Measurements from ENCODE around the gene STARD8.
"Not testable (repeated sequence)": the region's sequence is repeated elsewhere in the genome, so short reads cannot be mapped to it uniquely, and the experiment has no call there.

The STARD8 gene

GRCh38 chrX:68660746-68661145, 13.3 kb downstream of the STARD8 start:
- DNase-seq: no peak

- DNase-seq: no peak
Observed at GRCh38 chrX:68665502-68665901, 18.0 kb downstream of the STARD8 start.

DNA sequence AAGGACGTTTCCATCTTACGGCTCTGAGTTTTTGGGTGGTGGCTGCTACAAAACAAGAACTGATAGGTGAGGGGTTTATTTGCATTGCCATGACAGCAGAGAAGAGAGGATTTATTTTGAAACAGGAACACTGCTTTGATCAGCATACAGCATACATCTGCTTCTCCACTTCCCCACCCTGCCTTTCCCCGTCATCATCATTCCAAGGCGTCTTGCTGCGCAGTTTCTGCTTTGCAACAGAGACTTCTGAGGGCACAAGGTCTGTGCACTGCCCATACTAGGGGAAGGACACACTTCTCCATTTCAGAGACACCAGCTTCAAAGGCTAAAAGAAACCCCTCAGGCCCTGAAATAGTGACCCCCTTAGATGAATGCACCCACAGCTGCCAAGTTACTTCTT, 19.1 kb downstream of the STARD8 start:
- no peak for DNase-seq

DNA sequence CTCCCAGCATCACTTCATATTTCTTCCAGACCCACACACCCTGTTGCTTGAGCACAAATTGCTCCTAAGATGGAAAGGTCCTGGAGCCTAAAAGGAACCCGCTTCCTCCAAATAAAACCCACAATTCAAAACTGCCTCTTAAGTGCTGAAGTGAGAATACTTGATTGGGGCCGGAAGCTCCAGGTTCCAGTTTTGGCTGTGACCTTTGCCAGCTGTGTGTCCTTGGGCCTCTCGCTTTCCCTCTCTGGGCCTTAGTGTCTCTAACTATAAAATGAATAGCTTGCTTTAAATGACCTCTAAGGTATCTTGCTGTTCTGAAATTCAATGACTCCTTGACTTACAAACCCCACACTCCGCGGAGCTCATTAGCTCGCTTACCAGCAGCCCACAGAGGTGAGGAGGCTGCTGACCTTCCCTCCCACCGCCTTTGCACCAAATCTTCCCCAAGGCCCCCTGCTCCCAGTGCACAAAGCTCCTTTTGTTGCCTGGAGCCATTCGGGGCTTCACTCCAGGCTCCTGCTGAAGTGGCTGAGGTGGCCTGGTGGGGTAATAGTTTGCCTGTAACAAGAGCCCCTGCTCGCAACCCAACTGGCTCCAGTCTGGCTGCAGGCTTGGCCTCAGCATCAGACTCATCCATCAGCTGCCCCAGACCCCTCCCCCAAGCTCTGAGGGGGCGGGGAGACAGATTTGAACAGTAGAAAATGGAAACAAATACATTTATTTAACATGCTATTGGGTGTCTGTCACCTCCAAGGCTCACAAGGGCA, 21.8 kb downstream of the STARD8 start:
- no peak for DNase-seq

DNA sequence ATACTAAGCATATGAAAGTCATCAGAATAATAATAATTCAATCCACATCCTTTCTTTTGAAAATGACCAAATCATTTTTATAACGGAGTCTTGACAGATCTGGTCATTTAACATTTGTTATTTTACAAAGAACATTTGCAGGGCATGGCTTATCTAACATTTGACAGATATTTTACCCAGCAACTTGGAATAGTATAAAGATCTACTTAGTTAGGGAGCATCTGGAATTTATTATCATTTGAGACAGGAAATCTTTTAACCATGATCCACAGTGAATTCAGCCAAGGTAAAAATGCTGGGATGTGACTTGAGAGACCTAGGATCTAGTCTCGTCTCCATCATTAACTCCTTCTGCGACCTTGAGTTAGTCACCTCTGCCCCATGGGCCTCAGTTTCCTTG, 22.4 kb downstream of the STARD8 start:
- no peak for DNase-seq

DNA sequence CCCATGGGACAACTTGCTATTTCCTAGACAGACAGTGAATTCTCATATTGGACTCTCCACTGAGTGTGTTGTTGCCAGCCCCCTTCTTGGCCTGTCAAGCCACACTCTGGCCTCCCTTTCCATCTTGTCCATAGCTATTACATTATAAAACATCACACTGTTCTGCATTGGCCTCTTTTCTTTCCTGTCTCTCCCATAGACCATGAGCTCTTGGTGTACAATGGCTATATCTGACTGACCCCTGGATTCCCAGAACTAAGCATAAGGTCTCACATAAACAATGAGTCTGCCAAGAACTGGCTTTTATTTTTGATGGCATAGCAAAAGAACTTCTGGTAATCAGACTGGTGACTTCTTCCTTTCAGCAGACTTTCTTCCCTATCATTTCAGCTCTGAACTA, 23.8 kb downstream of the STARD8 start:
- no peak for DNase-seq

GRCh38 chrX:68672581-68673318, 25.3 kb downstream of the STARD8 start:
- DNase-seq: no peak

- DNase-seq: no peak
Observed at GRCh38 chrX:68675571-68675970, 28.1 kb downstream of the STARD8 start.

DNA sequence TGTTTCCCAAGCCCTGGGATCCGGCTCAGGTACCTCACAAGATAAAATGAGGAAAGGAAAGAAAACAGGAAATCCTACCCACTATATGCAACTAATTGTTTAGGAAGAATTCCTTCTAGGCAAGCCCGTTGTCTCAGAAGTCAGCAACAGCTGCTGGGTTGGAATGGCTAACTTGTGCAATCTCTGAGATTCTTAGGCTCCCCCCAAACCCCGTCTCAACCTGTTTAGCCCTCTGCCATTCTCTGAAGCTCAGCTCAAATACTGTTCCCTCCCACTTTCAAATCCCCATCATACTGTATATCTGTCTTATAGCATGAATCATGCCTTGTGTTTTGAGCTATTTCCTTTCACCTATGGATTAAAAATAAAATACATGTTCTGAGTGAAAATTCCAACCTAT, 28.9 kb downstream of the STARD8 start:
- no peak for DNase-seq

GRCh38 chrX:68677998-68678397, 30.5 kb downstream of the STARD8 start:
- DNase-seq: no peak

- DNase-seq: peak; percentile 67
Observed at GRCh38 chrX:68681443-68681941, 34.0 kb downstream of the STARD8 start.

- no peak for DNase-seq
Observed at GRCh38 chrX:68682790-68683189, 35.3 kb downstream of the STARD8 start.

- DNase-seq: no peak
Observed at GRCh38 chrX:68683580-68683979, 36.1 kb downstream of the STARD8 start.

- DNase-seq: peak; percentile 63
Observed at GRCh38 chrX:68684291-68684918, 36.9 kb downstream of the STARD8 start.

DNA sequence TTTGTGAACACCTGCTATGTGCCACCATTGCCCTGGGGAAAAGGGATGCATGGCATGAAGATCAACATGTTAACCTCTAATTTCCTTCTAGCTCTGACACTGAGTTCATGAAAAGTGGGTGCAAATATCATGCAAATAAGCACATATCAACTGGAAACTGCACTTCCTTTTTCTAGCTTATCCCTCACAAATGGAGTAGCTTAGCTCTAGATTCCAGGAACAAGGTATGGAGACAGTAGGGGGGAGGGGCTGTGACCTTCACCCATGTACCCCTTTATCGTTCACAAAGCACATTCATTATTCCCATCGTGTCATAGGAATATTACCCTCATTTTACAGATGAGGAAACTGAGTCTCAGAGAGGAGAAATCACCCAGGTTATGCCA, 37.4 kb downstream of the STARD8 start:
- DNase-seq: no peak

DNA sequence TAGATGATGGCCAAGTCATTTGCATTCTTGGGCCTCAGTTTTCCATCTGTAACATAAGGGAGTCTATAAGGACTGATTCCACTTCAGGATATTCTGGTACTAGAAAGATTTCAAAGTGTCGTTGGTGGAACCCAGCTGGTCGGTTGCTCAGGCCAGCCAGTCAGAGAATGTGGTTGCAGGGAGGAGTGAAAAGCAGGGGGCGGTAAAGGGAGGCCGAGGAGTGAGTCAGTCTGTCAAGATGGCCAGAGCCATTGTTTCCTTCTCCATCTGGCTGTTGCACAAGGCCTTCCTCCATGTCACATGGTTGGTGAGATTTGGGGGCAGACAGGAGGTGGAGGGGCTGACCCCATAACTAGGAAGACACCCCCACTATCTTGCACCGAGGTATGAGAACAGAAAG, 38.2 kb downstream of the STARD8 start:
- peak; percentile 64 for DNase-seq

DNA sequence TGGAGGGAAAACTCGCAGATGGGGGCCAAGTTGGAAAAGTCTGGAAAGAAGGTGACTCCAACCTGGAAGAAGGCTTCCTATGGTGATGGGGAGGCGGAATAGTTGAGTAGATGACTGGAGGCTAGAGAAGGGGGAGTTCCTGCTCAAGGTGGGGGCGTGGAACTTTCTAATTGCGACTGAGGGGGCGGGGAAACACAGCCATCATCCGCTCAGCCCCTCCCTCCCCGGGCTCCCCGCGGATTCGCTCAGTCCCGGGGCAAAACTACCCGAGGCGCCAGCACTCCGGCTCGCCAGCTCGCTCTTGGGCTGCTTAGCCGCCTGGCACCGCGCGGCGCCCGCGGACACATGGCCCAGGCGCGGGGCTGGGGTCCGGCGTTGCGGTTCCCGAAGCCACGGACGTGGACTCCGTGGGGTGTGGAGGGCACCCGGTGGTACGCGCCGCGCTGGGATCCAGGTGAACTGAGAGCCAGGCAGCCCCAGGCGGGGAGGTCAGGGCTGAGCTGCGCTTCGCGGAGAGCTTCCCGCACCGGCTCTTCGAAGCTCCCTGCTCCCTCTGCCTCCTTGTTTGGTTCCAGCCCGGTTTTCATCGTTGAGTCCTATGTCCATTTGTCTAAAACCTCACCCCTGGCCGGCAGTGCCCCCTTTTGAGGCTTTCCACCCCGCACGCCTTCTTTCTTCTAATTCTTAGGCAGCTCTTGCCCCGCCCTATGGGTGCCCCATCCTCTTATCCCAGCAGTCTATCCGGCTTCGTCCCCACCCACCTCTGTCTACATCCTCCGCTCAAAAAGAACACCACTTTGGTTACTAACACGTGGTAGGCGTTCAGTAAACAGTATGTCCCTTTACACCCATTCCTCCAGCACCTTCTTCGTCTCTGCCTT, 38.9 kb downstream of the STARD8 start:
- DNase-seq: peak; percentile 61

- not testable (repeated sequence) for DNase-seq
Observed at GRCh38 chrX:68688931-68689330, 41.5 kb downstream of the STARD8 start.

- no peak for DNase-seq
Observed at GRCh38 chrX:68690936-68691501, 43.6 kb downstream of the STARD8 start.

DNA sequence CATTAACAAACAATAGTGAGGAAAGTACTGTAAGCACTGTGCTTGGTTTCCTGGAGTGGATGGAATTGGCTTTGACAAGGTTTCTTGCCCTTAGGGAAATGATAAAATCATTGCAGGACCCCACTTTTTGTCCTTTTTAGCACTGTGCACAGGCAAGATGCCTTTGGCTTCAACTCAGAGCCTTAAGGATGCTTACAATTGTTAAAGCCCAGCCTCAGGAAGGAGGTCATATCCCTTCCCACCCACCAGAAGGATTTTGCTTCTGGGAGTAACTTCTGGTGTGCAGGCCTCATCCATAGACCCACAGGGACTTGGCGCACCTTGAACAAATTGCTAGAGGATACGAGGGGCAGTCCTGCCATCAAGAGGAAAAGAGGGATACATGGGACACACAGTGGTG, 44.5 kb downstream of the STARD8 start:
- DNase-seq: no peak

DNA sequence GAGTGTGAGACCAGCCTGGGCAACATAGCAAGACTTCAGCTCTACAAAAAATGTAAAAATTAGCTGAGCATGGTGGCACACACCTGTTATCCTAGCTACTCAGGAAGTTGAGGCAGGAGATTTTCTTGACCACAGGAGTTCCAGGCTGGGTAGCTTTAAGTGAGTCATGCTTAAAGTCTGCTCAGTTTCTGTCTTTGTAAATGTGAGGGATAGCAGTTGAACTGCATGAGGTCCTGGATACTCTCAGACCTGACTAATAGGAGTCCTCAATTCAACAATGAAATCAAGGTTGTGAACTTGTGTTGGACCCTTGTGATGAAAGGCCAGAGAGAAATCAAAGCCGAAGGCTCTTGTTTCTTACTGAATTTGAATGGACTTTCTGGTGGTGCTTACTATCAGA, 45.2 kb downstream of the STARD8 start:
- peak; percentile 46 for DNase-seq

All from EL (cell line).